HG02884 (cell line): ENCODE results near the gene RAP1GDS1.
"Not testable (repeated sequence)": the region's sequence is repeated elsewhere in the genome, so short reads cannot be mapped to it uniquely, and the experiment has no call there.

Source experiments
- ATAC-seq: cut with Tn5 transposase; IDR thresholded peaks from one replicate; pipeline ENCODE4 v1.9.1; 2021; ENCODE audit warnings: mild to moderate bottlenecking, moderate library complexity; ENCODE audit not compliant: unreplicated experiment

The RAP1GDS1 gene

DNA sequence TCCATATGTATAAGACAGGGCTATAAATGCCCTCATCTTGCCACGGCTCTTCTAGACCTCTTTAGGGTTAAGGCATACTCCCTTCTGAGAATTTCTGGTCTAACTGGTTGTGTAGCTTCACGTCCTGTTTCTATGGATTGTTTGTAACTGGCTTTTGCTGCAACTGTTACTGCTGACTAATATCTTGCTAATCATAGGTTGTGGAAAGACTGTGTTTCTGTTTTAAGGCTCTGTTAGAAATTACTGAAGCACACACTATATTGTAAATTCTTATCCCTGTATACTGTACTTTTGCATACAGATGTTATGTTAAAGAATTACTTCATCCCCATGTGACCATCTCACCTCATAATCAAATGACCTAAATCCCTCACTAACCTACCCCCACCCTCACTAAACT, 218.4 kb downstream of the RAP1GDS1 start:
- not testable (repeated sequence) for ATAC-seq

DNA sequence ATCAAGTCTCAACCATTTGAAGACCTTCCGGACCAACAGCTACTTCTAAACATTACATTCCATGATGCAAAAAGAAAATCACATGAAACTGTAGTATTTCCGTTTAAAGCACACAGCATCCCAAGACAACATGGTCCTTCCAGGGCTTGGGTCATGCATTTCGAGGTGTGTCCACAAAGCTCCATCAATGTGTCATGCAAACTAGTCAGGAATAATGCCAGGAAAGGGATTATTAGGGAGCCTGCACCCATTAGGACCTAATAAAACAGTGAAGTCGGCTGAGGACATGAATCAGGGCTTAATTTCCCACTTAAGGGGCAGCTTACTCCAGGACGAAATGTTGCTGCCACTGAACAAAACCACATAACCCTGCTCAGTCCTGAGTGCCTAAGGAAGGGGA, 219.4 kb downstream of the RAP1GDS1 start:
- no peak for ATAC-seq

DNA sequence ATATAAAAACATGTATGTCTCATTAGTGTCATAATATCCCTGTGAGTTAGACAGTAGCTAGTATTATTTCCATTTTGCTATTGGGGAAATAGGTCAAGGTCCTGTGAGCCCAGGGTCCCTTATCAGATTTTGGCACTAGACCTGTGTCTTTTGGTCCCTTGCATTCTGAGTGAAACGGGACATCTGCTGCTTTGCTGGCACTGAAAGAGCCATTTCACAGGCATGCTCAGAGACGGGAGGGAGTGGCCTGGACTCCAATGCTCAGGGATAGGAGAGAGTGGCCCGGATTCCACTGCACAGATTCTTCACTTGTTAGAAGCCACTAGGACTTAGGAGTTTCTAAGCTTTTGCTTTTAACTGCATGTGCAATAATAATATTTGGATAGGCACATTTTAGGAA, 220.0 kb downstream of the RAP1GDS1 start:
- no peak for ATAC-seq

DNA sequence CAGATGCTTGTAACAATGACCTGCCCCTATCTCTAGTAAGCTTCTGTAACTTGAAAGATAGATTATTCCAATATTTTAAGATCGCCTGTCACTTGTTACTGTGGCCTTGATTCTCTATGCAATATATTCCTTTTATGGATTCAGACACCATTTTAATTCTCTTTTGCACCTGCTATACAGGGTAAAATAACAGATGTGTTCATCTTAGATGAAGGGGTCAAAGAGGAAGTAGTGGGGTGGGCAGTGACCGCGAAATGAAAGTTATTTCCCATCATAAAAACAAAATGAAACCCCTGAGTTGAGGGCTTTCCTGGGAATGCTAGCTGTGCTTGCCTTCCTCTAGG, 221.3 kb downstream of the RAP1GDS1 start:
- peak; percentile 8 for ATAC-seq

DNA sequence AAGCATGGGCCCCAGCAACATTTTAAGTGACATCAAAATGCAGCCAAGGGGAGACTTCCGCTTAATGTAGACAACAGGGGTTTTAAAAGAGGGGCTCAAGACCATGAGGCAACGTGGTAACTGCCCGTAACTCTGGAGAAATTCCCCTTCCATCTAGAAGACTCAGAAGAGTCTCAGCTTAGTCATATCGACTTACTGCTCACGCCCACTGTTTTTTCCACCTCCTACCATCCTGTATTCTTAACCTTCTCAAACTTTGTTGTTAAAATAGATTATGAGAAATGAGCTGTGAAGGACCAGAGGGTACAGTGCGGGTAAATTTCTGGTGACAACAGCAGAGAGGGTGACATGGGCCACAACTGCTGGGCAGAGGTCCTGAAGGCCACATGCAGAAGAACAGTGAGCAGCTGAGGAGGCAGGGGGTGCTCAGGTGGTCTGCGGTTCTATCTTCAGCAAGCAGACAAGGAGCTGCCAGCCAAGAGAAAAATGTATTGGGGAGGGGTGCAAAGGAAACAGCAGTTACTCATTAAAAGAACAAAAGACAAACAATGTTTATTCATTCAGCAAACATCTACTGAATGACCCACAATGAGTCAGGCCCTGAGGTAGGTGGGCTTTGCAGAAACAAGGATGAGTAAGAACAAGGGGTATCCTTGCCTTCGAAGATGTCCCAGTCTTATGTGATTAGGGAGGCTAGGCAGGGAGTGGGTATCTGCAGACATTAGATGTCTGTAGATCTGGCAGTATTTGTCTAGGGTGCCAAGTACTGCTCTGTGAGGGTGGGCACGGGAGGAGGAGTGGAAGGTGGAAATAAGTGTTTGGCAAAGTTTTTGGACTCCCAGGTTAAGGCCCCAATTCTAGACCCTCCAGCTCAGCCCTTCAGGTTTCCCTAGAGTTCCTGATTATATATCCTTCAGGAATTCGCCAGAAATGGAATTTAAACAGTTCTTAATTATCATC, 221.9 kb downstream of the RAP1GDS1 start:
- peak; percentile 95 for ATAC-seq

DNA sequence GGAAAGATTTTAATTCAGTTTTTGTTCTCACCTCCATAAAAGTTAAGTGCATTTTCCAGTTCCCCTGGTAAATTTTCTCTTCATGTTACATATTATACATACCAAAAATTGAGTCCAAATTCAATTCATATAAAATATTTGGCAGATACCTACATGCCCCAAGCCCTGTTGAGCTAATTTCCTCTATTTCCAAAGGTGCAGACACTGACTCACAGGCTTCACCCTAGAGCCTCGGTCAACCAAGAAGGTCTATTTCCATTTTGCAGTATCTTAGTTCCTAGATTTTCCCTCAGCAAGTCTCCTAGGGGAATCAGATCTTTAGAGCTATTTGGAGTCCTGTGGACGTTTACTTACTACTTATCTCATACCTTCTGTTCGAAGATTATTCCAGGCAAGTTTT, 222.8 kb downstream of the RAP1GDS1 start:
- no peak for ATAC-seq

DNA sequence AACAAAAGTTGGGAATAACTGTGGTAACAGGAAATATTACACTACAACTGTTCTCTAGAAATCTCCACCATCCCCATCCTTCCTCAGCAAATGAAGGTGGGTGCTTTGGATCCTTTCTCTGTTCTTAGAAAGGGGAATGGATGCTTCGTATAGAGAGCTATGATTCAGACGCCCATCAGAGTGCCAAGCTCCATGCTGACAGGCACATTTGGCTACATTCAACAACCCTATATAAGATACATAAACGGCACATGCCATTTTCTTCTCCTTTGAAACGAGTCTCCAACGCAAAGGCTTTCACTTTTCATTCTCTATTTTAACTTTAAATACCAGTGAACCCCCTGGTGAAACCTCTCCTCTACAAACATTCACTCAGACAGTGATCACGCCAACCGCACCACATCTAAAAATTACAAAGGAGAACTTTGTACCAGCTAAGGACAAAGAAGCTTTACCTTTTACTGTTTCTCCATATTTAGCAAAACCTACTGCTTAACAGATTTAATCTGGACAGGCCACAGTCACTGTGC, 224.7 kb downstream of the RAP1GDS1 start:
- no peak for ATAC-seq

DNA sequence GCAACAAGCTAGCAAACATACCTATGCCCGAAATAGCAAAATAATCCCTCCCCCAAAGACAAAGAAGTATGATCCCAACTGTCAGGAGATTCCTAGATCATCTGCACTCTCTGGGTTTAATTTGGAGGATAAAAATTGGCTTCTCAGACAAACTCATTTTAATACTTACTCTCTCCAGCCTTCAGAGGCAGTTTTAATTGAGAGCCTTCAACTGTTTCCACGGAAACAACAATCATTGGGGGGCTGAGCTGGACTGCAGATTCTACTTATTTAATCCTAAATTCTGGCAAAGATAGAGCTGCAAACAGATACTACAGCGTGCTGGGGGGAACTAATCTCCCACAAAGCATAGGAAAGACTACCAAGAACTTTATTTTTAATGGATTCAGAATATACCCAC, 229.1 kb downstream of the RAP1GDS1 start:
- no peak for ATAC-seq

DNA sequence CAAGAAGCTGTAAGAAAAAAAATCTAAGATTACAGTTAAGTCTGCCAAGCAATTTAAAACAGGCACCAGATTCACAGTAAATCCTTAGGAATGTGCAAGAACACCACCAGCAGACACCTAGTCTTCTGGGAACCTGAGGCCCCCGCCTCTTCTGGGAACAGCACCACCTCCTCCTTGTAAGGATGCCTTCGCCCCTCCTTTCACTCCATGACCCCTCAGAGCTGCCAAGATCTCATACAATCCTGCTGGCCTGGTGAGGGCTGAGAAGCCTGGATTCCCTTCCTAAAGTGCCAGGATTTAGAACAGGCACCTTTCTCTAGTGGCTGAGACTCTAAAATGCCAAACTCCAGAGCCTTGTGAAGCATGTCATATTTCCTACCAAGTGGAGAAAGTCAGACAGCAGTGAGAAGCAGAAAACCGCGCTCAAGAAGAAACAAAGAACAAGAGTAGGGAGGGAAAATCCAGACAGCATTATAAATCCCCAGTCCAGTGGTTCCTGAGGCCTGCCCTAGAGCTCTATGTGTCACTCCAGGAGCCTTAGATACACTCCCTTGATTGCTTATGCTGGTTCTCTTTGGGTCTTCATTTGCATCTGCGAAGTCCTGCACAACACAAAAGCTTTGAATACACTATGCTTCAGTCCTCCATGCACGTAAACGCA, 230.8 kb downstream of the RAP1GDS1 start:
- no peak for ATAC-seq

DNA sequence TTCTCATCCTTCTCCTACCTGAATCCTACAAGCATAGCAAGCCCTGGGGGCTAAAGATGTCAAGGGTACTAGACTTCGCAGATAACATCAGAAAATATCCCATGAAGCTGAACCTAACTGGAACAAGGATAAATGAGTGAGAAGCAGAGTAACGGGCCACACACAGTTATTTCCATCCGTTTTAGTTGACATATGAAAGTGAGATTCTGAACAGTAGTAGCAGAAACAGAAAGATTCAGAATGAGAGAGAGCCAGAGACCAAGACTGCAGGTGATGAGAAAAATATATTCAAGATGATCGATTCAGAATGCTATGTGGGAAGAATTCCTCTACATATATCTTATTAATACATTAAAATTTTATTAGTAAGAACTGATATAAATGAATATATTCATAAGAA, 232.1 kb downstream of the RAP1GDS1 start:
- peak; percentile 72 for ATAC-seq
